OCI-LY1 (cell line): Measurements from ENCODE around the gene SLC26A2.

Experiments
- H2AFZ ChIP-seq: fragments of 200-600 bp; sonication (generic), shearing (Covaris generic); 2 replicates; pipeline ENCODE4 v1.6.0; 2014; ENCODE audit warnings: antibody characterized with exemption, mild to moderate bottlenecking, low read length
- H3F3A ChIP-seq: fragments of 200-600 bp; sonication (generic), shearing (Covaris generic); 2 replicates; pipeline ENCODE4 v1.6.0; 2014; ENCODE audit warnings: mild to moderate bottlenecking, antibody characterized with exemption, low read length, moderate library complexity; ENCODE audit not compliant: insufficient read depth
- H3K27ac ChIP-seq: fragments of 200-600 bp; sonication (generic); 2 replicates; pipeline ENCODE4 v1.5.1; 2014; ENCODE audit warnings: low read length, mixed run types, mild to moderate bottlenecking, low read depth; ENCODE audit not compliant: poor library complexity, severe bottlenecking
- H3K27me3 ChIP-seq: fragments of 200-600 bp; sonication (generic); 2 replicates; pipeline ENCODE4 v1.6.0; 2014; ENCODE audit warnings: antibody characterized with exemption, mild to moderate bottlenecking, low read length, moderate library complexity; ENCODE audit not compliant: insufficient read depth
- H3K36me3 ChIP-seq: fragments of 200-600 bp; sonication (generic); 2 replicates; pipeline ENCODE4 v1.6.1; 2014; ENCODE audit warnings: mild to moderate bottlenecking, antibody characterized with exemption, low read length, moderate library complexity, mixed read lengths; ENCODE audit not compliant: insufficient read depth
- H3K4me1 ChIP-seq: fragments of 200-600 bp; sonication (generic); 2 replicates; pipeline ENCODE4 v1.5.1; 2014; ENCODE audit warnings: mild to moderate bottlenecking, low read length, moderate library complexity; ENCODE audit not compliant: insufficient read depth, severe bottlenecking
- H3K4me2 ChIP-seq: fragments of 200-600 bp; sonication (generic), shearing (Covaris generic); 2 replicates; pipeline ENCODE4 v1.6.1; 2014; ENCODE audit warnings: low read length
- H3K4me3 ChIP-seq: fragments of 200-600 bp; sonication (generic); 2 replicates; pipeline ENCODE4 v1.5.1; 2014; ENCODE audit warnings: low read length, low read depth, mild to moderate bottlenecking, mixed read lengths; ENCODE audit not compliant: poor library complexity, severe bottlenecking
- H3K79me2 ChIP-seq: fragments of 200-600 bp; shearing (Covaris generic); 2 replicates; pipeline ENCODE4 v1.6.1; 2016; ENCODE audit warnings: mixed run types, low read length, mixed read lengths; ENCODE audit not compliant: insufficient read depth
- H3K9ac ChIP-seq: fragments of 200-600 bp; sonication (generic), shearing (Covaris generic); 2 replicates; pipeline ENCODE4 v1.6.1; 2014; ENCODE audit warnings: mild to moderate bottlenecking, low read length, mixed read lengths
- H3K9me2 ChIP-seq: fragments of 200-600 bp; sonication (generic), shearing (Covaris generic); 2 replicates; pipeline ENCODE4 v1.6.1; 2014; ENCODE audit warnings: low read depth, mild to moderate bottlenecking, low read length, mixed read lengths
- H3K9me3 ChIP-seq: fragments of 200-600 bp; shearing (Covaris generic); 2 replicates; pipeline ENCODE4 v1.6.1; 2014; ENCODE audit warnings: low read length, mixed read lengths
- H4K20me1 ChIP-seq: fragments of 200-600 bp; sonication (generic), shearing (Covaris generic); 2 replicates; pipeline ENCODE4 v1.6.0; 2016; ENCODE audit warnings: mild to moderate bottlenecking, low read length; ENCODE audit not compliant: insufficient read depth
- EZH2 ChIP-seq: fragments of 200-600 bp; sonication (generic), shearing (Covaris generic); IDR thresholded peaks from 2 replicates; pipeline ENCODE4 v1.8.0; 2017; ENCODE audit warnings: borderline replicate concordance, mixed run types, mild to moderate bottlenecking, antibody characterized with exemption, low read length, moderate library complexity, mixed read lengths
- TF ChIP-seq, protein P1 (sequence below): fragments of 200-600 bp; sonication (generic), shearing (Covaris generic); IDR thresholded peaks from 2 replicates; pipeline ENCODE4 v1.5.1; 2017; ENCODE audit warnings: mild to moderate bottlenecking, antibody characterized with exemption, low read length, moderate library complexity, mixed read lengths

SLC26A2 gene

DNA sequence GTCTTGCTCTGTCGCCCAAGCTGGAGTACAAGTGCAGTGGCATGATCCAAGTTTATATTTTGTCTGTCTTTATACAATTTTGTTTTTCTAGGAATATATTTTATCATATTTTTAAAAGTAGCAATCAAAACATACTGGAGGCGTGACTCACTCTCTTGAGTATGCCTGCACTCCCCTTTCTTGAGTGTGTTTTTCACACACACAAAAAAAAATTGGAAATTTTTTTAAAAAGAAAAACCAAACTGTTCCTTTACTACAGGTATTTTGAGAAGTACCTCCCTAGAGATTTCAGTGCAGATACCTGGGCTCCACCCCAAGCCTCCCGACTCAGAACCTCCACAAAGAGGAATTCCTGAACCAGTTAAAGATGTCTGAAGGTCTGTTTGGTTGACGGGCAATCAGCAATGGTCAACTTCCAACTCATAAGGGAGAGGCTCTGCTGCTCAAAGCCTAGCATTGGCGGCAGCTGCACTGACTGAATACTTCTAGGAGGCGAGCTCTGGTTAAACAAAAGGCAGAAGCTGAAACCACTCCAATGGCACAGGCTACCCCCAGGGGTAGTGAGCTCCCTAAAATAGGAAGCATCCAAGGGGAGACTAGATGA lies 43.4 kb upstream of the SLC26A2 start:
- Histone ChIP-seq H3K4me2 (no peak overlapping the region), H3K27me3 (peaks cover 4% of the 10 kb centered on the region; the same call in 1 of the 2 replicates), H3K9me2 (no peaks in the 10 kb centered on the region), H3F3A (no peaks in the 10 kb centered on the region), H3K9ac (no peak overlapping the region), H2AFZ (no peak overlapping the region), H3K27ac (no peak overlapping the region), H4K20me1 (no peaks in the 10 kb centered on the region), H3K4me1 (no peaks in the 10 kb centered on the region), H3K79me2 (no peaks in the 10 kb centered on the region), H3K4me3 (no peak overlapping the region), H3K9me3 (no peaks in the 10 kb centered on the region), H3K36me3 (no peaks in the 10 kb centered on the region)
- TF ChIP-seq, protein P1, sequence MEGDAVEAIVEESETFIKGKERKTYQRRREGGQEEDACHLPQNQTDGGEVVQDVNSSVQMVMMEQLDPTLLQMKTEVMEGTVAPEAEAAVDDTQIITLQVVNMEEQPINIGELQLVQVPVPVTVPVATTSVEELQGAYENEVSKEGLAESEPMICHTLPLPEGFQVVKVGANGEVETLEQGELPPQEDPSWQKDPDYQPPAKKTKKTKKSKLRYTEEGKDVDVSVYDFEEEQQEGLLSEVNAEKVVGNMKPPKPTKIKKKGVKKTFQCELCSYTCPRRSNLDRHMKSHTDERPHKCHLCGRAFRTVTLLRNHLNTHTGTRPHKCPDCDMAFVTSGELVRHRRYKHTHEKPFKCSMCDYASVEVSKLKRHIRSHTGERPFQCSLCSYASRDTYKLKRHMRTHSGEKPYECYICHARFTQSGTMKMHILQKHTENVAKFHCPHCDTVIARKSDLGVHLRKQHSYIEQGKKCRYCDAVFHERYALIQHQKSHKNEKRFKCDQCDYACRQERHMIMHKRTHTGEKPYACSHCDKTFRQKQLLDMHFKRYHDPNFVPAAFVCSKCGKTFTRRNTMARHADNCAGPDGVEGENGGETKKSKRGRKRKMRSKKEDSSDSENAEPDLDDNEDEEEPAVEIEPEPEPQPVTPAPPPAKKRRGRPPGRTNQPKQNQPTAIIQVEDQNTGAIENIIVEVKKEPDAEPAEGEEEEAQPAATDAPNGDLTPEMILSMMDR, result no peak
- TF ChIP-seq EZH2, result no peak

DNA sequence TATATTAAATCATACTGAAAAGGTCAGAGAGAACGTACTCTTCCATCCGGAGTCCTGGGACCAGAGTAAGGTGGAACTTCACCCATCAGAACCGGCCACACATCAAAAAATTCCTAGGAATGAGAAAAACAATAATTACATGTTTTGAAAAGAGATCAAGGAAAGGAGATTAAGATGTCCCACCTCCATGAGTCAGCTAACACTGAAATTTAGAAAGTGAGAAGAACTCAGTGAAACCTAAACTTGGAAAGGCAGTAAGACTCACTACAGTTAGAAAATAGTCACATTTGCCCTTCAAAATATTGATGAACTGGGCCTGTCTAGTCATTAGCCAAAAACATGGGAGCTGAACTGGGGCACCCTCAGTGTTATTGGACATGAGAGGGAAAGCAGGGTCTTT lies 39.0 kb upstream of the SLC26A2 start:
- Histone ChIP-seq H3K4me3 (no peak overlapping the region), H3F3A (no peaks in the 10 kb centered on the region), H2AFZ (no peak overlapping the region), H3K9me2 (no peaks in the 10 kb centered on the region), H3K27ac (no peak overlapping the region), H3K9ac (no peak overlapping the region), H4K20me1 (no peaks in the 10 kb centered on the region), H3K4me1 (no peaks in the 10 kb centered on the region), H3K9me3 (no peaks in the 10 kb centered on the region), H3K27me3 (peaks cover 4% of the 10 kb centered on the region; the same call in 1 of the 2 replicates), H3K4me2 (no peak overlapping the region), H3K36me3 (no peaks in the 10 kb centered on the region), H3K79me2 (no peaks in the 10 kb centered on the region)
- no peak for TF ChIP-seq EZH2
- TF ChIP-seq, protein P1, result no peak

DNA sequence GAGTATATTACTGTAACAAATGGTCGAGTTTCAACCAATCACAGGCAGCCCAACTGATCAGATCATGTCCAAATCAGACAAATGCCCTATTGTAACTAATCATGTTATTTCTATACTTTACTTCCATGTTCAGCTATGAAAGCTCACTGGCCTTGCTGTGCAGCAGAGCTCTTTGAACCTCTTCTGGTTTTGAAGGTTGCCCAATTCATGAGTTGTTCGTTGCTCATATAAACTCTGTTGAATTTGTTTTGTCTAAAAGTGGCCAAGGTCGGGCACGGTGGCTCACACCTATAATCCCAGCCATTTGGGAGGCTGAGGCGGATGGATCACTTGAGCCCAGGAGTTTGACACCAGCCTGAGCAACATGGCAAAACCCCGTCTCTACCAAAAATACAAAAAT lies 37.6 kb upstream of the SLC26A2 start:
- no peaks in the 10 kb centered on the region for H3K4me1 ChIP-seq
- H3K4me2 ChIP-seq, result no peak overlapping the region
- H3F3A ChIP-seq, result no peaks in the 10 kb centered on the region
- no peaks in the 10 kb centered on the region for H3K9me2 ChIP-seq
- no peaks in the 10 kb centered on the region for H4K20me1 ChIP-seq
- no peak overlapping the region for H3K9ac ChIP-seq
- TF ChIP-seq EZH2, result no peak
- TF ChIP-seq, protein P1, result no peak
- H3K27me3 ChIP-seq, result peaks cover 3% of the 10 kb centered on the region; the same call in 1 of the 2 replicates
- no peaks in the 10 kb centered on the region for H3K79me2 ChIP-seq
- H3K4me3 ChIP-seq, result no peak overlapping the region
- H3K27ac ChIP-seq, result no peak overlapping the region
- H2AFZ ChIP-seq, result no peak overlapping the region
- no peaks in the 10 kb centered on the region for H3K36me3 ChIP-seq
- H3K9me3 ChIP-seq, result no peaks in the 10 kb centered on the region
